ENCODE results near the gene EEF1B2.
"Not testable (repeated sequence)": the region's sequence is repeated elsewhere in the genome, so short reads cannot be mapped to it uniquely, and the experiment has no call there.

- TF ChIP-seq CTCF, POLR2A (IDR thresholded peaks at IDR 0.05): not testable (repeated sequence)
Observed at GRCh38 chr2:206181526-206181925, 21.8 kb downstream of the EEF1B2 start.
